Measurements from ENCODE around the gene DIAPH3. TPM values are rescaled to one million over a fixed set of nuclear protein-coding genes. Genes with fewer than 3 reads are reported as not detected.

DIAPH3 gene
- total and polyA plus RNA-seq, 2 donors (not counting 1 experiment from before 2014, with no cell fraction given) = 0.03 to 0.10 TPM

DNA sequence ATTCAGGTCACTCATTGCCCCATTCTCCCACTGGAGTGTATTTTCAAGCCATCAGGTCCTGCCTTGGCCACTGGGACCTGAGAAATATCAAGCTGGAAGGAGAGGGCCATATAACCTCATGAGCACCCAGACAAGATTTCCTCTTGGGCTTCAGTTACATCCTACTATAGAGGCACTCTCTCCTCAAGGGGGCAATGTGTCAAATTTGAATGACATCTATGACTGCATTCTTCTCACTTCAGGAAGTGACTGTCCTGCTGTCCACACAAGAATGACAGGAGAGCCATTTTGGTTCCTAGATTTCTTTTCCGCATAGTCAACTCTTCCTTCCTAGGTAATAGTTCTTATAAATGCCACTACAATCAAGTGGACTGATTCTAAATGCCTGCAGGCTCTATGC, 416.2 kb downstream of the DIAPH3 start:
- H3K27ac Mint-ChIP-seq = no peak overlapping the region
- TF ChIP-seq EZH2 (IDR thresholded peaks at IDR 0.05; ENCODE audit: borderline replicate concordance, insufficient read depth, low read depth, low read length, poor library complexity, severe bottlenecking) = no peak
- TF ChIP-seq, protein P1, sequence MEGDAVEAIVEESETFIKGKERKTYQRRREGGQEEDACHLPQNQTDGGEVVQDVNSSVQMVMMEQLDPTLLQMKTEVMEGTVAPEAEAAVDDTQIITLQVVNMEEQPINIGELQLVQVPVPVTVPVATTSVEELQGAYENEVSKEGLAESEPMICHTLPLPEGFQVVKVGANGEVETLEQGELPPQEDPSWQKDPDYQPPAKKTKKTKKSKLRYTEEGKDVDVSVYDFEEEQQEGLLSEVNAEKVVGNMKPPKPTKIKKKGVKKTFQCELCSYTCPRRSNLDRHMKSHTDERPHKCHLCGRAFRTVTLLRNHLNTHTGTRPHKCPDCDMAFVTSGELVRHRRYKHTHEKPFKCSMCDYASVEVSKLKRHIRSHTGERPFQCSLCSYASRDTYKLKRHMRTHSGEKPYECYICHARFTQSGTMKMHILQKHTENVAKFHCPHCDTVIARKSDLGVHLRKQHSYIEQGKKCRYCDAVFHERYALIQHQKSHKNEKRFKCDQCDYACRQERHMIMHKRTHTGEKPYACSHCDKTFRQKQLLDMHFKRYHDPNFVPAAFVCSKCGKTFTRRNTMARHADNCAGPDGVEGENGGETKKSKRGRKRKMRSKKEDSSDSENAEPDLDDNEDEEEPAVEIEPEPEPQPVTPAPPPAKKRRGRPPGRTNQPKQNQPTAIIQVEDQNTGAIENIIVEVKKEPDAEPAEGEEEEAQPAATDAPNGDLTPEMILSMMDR (IDR thresholded peaks at IDR 0.05) = no peak
- Histone ChIP-seq H3K9ac (ENCODE audit: low read length) (no peak overlapping the region), H3K27me3 (replicated peaks in 1 of 4; ENCODE audit: control extremely low read depth in 1 of 4, control insufficient read depth in 3 of 4, insufficient read depth in 4 of 4, low read length in 3 of 4) (no peaks in the 10 kb centered on the region), H3K4me2 (replicated peaks; ENCODE audit: low read depth, low read length, poor library complexity, severe bottlenecking) (no peak overlapping the region), H3K9me3 (ENCODE audit: control extremely low read depth in 1 of 3, control insufficient read depth in 2 of 3, insufficient read depth in 1 of 3, low read length in 2 of 3) (no peaks in the 10 kb centered on the region), H2AFZ (ENCODE audit: insufficient read depth, low read depth, low read length, poor library complexity, severe bottlenecking) (no peak overlapping the region), H4K20me1 (ENCODE audit: control insufficient read depth, insufficient read depth, low read length, poor library complexity, severe bottlenecking) (no peaks in the 10 kb centered on the region), H3K79me2 (ENCODE audit: control insufficient read depth, insufficient read depth, low read length) (no peaks in the 10 kb centered on the region), H3K4me3 (ENCODE audit: control extremely low read depth in 1 of 5, extremely low read depth in 1 of 5, insufficient read depth in 1 of 5, low read depth in 2 of 5, low read length in 4 of 5) (no peak overlapping the region), H3K27ac (ENCODE audit: low read length in 2 of 2) (no peak overlapping the region), H3K36me3 (replicated peaks in 1 of 2; ENCODE audit: control extremely low read depth in 1 of 2, control insufficient read depth in 1 of 2, extremely low read depth in 1 of 2, insufficient read depth in 2 of 2, low read length in 1 of 2) (no peaks in the 10 kb centered on the region), H3K4me1 (ENCODE audit: control insufficient read depth in 2 of 2, insufficient read depth in 2 of 2, low read length in 2 of 2) (no peaks in the 10 kb centered on the region)
- H3K9me3 Mint-ChIP-seq (ENCODE audit: insufficient read depth) = no peaks in the 10 kb centered on the region
- ChIA-PET CTCF (no interaction called here), POLR2A (no interaction called here)
- H3K4me3 Mint-ChIP-seq = no peak overlapping the region
- WGBS (ENCODE audit: insufficient coverage) = no CpG with 5 or more reads among the region's 1 CpG
- DNase-seq (no peak), ATAC-seq (ENCODE audit: low read depth) (no peak)
- no peaks in the 10 kb centered on the region for H3K4me1 Mint-ChIP-seq
- no peaks in the 10 kb centered on the region for H3K27me3 Mint-ChIP-seq
- intact Hi-C loops (cut with micrococcal nuclease) = no loop called here

DNA sequence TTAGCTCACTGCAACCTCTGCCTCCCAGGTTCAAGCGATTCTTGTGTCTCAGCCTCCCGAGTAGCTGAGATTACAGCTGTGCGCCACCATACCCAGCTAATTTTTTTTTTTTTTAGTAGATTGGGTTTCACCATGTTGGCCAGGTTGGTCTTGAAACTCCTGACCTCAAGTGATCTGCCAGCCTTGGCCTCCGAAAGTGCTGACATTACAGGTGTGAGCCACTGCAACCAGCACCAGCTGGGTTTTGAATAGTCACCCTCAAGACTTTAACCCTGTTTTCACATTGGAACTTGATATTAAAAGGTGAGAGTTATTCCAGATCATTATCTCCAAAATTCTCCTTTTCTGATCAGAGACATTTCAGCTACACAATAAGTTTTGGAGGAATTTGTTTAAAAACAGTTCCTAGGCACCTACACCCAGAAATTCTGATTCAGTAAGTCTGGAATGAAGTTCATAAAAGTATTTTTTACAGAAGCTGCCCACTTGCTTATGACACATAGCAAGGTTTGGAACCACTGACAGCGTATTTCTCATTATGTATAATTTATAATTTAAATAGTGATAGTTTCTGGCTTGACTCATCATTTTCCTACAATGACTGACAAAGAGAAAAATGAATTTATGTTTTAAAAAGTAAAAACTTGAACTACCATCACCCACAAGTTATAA, 417.3 kb downstream of the DIAPH3 start:
- H3K9me3 ChIP-seq (ENCODE audit: control extremely low read depth in 1 of 3, control insufficient read depth in 2 of 3, insufficient read depth in 1 of 3, low read length in 2 of 3) = no peaks in the 10 kb centered on the region
- no peaks in the 10 kb centered on the region for H3K4me1 ChIP-seq (ENCODE audit: control insufficient read depth in 2 of 2, insufficient read depth in 2 of 2, low read length in 2 of 2)
- ChIA-PET POLR2A (no interaction called here), CTCF (interaction anchor here (0.7 kb wide), 1 partner anchor 9 kb away, joined by 3 read pairs; no protein-coding TSS in a partner anchor)
- no peak overlapping the region for H3K4me2 ChIP-seq (replicated peaks; ENCODE audit: low read depth, low read length, poor library complexity, severe bottlenecking)
- H4K20me1 ChIP-seq (ENCODE audit: control insufficient read depth, insufficient read depth, low read length, poor library complexity, severe bottlenecking) = no peaks in the 10 kb centered on the region
- Mint-ChIP-seq H3K4me3 (no peak overlapping the region), H3K27ac (no peak overlapping the region), H3K27me3 (no peaks in the 10 kb centered on the region), H3K9me3 (ENCODE audit: insufficient read depth) (no peaks in the 10 kb centered on the region), H3K4me1 (no peaks in the 10 kb centered on the region)
- TF ChIP-seq, protein P1 (IDR thresholded peaks at IDR 0.05) = no peak
- TF ChIP-seq EZH2 (IDR thresholded peaks at IDR 0.05; ENCODE audit: borderline replicate concordance, insufficient read depth, low read depth, low read length, poor library complexity, severe bottlenecking) = no peak
- intact Hi-C loops (cut with micrococcal nuclease) = no loop called here
- no peak overlapping the region for H3K27ac ChIP-seq (ENCODE audit: low read length in 2 of 2)
- ATAC-seq (ENCODE audit: low read depth) (no peak), DNase-seq (no peak)
- H3K79me2 ChIP-seq (ENCODE audit: control insufficient read depth, insufficient read depth, low read length) = no peaks in the 10 kb centered on the region
- WGBS (ENCODE audit: insufficient coverage) = 100% methylated on average over 1 of the region's 5 CpGs
- no peaks in the 10 kb centered on the region for H3K36me3 ChIP-seq (replicated peaks in 1 of 2; ENCODE audit: control extremely low read depth in 1 of 2, control insufficient read depth in 1 of 2, extremely low read depth in 1 of 2, insufficient read depth in 2 of 2, low read length in 1 of 2)
- no peak overlapping the region for H3K4me3 ChIP-seq (ENCODE audit: control extremely low read depth in 1 of 5, extremely low read depth in 1 of 5, insufficient read depth in 1 of 5, low read depth in 2 of 5, low read length in 4 of 5)
- no peak overlapping the region for H2AFZ ChIP-seq (ENCODE audit: insufficient read depth, low read depth, low read length, poor library complexity, severe bottlenecking)
- H3K27me3 ChIP-seq (replicated peaks in 1 of 4; ENCODE audit: control extremely low read depth in 1 of 4, control insufficient read depth in 3 of 4, insufficient read depth in 4 of 4, low read length in 3 of 4) = no peaks in the 10 kb centered on the region
- no peak overlapping the region for H3K9ac ChIP-seq (ENCODE audit: low read length)
